ENCODE data around the gene ERVFRD-1.

ERVFRD-1 gene

GRCh38 chr6:11085758-11086435, 25.6 kb downstream of the ERVFRD-1 start:
- no peak for DNase-seq

GRCh38 chr6:11083956-11084355, 27.6 kb downstream of the ERVFRD-1 start:
- no peak for DNase-seq

- DNase-seq = no peak
These were observed 28.0 kb downstream of the ERVFRD-1 start for GRCh38 chr6:11083491-11083890.

DNA sequence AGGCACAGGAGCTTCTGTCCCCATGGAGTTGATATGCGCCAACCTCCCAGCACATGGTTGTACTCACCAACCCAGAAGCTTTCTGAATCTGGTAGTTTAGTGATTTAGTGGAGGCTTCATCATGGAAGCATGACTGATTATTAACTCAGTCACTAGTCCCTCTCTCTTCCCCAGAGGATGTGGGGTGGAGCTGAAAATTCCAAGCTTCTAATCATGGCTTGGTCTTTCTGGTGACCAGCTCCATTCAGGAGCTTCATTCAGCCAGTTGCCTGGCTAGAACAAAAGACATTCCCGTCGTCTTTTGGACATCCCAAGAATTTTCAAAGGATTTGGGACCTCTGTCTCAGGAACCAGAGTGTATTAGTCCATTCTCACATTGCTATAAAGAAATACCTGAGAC, 31.2 kb downstream of the ERVFRD-1 start:
- no peak for DNase-seq

DNA sequence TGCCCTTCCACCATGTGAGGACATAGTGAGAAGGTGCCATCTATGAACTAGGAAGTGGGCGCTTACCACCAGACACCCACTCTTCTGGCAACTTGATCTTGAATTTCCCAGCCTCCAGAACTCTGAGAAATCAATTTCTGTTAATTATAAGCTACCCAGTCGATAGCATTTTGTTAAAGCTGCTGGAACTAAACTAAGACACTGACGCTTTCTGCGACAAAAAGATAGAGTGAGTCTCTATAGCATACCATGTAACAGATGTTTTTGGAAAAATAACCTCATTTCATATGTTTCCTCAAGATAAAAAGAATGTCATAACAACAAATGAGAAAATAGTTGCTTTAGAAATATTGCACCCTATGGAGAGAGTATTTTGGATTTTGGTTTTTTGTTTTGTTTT, 33.3 kb downstream of the ERVFRD-1 start:
- DNase-seq = no peak

- DNase-seq = no peak
These were observed 35.0 kb downstream of the ERVFRD-1 start for GRCh38 chr6:11076540-11076939.

- no peak for DNase-seq
These were observed 39.4 kb downstream of the ERVFRD-1 start for GRCh38 chr6:11072101-11072500.

DNA sequence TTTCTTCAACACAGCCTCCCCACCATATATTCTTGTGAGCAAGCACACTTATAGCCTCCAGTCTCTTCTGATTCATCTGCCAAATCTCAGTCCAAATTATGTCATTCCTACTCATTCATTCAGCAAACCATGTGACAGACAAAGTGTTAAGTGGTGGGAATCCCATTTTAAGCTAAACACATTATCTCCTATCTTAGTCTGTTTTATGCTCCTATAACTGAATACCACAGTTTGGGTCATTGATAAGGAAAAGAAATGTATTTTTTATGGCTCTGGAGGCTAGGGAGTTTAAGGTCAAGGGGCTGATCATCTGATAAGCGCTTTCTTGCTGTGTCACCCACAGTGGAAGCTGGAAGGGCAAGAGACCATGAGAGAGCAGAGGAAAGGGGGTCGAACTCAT, 41.8 kb downstream of the ERVFRD-1 start:
- DNase-seq = no peak

- DNase-seq = no peak
These were observed 44.2 kb downstream of the ERVFRD-1 start for GRCh38 chr6:11067348-11067747.

DNA sequence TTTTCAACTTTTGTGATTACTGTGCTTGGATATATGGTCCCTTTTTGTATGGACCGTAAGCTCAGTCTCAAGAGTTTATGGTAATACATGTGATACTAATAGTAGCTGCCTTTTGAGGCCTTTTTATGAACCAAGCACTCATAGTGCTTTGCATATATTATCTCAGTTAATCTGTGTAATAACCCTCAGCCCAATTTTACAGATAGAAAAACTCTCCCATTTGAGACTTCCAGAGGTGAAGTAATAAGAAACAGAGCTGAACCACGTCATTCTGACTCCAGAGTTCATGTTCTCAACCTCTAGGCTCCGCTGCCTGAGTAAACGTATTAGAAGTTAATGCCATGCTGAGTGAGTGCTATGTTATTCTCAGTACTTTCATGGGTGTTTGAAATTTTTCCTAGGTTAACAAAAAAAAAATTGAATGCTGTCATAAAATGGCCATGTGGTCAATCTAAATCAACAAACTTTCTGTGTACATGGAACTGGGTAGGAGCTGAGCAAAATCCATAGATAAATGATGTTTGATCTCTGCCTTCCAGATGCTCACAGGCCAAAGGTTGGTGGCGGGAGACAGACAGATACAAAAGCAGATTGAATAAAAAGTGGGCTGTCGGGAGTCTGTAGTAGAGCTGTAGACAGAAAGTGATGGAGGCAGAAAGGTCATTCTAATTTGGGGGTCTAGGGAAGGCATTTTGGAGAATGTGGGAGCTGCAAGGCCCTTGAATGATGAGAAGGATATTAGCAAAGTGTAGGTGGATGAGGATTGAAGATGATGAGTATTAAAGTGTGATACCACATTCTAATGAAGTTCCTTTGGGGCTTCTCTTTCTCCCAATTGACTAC, 44.8 kb downstream of the ERVFRD-1 start:
- DNase-seq = no peak

DNA sequence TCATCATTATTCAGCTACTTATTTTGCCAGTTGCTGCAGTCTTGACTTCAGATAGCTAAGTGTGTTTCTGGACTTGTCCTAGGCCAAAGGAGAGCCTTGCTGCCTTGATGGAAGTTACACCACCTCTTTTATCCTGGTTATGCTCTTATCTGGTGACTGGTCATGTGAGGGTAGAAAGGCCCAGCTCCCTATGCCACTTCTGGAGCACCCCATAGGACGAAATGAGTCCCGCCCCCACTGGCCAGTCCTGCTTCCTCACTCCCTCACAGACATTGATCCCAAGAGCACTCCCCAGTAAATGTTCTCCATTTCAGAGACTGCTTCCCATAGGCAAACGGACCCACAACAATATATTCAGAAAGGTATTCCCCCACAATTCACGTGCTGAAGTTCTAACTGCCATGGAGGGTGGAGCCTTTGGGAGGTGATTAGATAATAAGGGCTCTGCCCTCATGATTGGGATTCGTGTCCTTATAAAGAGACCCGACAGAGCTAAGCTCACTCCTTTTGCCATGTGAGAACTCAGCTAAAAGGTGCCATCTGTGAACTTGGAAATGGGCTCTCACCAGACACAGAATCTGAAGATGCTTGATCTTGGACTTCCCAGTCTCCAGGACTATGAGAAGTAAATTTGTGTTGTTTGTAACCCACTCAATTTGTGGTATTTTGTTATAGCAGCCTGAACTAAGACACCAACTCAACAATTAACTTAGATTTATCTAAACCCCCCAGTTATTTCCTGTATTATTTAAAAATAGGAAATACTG, 45.9 kb downstream of the ERVFRD-1 start:
- no peak for DNase-seq

DNA sequence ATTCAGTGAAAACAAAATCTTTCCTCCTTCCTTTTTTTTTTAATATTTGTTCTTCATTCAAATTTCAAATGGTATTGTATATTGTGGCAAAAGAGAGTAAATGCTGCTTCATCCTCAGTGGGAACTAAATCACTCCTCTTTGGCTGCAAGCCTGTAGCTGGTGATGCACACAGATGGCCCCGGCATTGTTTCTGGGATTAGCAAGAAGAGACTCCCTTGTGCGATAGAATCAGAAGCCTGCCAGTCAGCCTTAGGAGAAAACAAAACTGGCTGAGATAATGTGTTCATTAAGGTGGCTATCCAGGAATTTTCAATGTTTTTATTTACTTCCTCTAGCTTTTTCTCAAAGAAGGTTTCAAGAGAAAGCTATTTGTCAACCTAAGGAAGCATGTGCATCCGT, 46.7 kb downstream of the ERVFRD-1 start:
- DNase-seq = no peak

DNA sequence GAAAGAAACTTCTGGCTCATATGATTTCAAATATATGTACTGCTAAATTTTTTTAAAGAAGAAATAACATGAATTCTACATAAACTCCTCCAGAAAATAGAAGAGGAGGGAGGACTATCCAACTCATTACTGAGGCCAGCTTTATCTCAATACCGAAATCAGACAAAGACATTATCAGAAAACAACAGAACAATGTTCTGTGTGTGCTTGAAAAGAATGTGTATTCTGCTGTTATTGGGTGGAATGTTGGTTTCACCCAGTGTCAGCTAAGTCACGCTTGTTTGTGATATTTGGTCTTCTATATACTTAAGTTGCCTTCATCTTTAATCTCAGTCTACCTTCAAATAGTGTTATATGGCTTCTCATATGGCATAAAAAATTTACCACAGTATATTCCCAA, 48.8 kb downstream of the ERVFRD-1 start:
- no peak for DNase-seq

DNA sequence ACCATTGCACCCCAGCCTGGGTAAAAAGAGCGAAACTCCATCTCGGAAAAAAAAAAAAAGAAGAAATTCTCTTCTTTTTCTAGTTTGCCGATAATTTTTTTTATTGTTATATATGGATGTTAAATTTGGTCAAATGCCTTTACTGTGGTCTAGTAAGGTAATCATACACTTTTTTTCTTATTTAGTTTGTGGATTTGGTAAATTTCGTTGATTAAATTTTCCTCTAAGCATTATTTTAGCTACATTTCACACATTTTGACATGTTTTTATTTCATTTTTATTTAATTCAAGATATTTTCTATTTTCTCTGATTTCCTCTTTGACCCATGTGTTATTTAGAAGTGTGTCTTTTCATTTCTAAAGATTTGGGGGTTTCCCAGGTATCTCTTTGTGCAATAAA, 49.4 kb downstream of the ERVFRD-1 start:
- no peak for DNase-seq

- DNase-seq = no peak
These were observed 53.1 kb downstream of the ERVFRD-1 start for GRCh38 chr6:11058406-11058805.

GRCh38 chr6:11056871-11057270, 54.7 kb downstream of the ERVFRD-1 start:
- no peak for DNase-seq

- no peak for DNase-seq
These were observed 56.3 kb downstream of the ERVFRD-1 start for GRCh38 chr6:11055127-11055627.

DNA sequence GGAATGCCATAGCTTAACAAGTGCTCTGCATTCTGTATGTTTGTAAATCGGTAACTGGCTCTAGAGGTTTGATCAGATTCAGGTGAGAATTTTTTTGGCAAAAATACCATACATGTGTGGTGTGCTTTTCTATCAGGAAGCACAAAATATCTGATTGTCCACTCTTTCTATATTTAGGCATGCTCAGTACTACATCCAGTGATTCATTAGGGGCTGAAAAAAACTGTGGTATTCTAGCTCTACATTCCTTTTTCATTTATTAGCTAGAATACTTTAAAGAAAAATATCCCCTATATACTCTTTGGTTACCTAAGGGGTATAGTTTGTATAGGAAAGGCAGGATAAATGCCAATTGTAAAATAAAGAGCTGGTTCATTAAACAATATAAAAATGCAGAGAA, 56.8 kb downstream of the ERVFRD-1 start:
- DNase-seq = no peak

GRCh38 chr6:11053307-11053706, 58.2 kb downstream of the ERVFRD-1 start:
- no peak for DNase-seq
